Stimulated activated CD4-positive, alpha-beta T cell treated with anti-CD3 and anti-CD28 coated beads, Interleukin-15, amount 100 ng/mL, for 48 hours (primary cell): ENCODE data around the gene EPS8L1.
"Not testable (repeated sequence)": the region's sequence is repeated elsewhere in the genome, so short reads cannot be mapped to it uniquely, and the experiment has no call there.

Source experiments
- DNase-seq, 2 donors: peaks; one replicate each; pipeline ENCODE4 v3.0.0-alpha.2; 2020; ENCODE audit warnings: low read depth in 2 of 2

Gene EPS8L1

GRCh38 chr19:55075371-55075998 lies at the start of gene EPS8L1:
EPS8L1 (plus strand) TSS chr19:55075869; CDS start chr19:55076445, 576 bp downstream.
- DNase-seq, result no peak

DNA sequence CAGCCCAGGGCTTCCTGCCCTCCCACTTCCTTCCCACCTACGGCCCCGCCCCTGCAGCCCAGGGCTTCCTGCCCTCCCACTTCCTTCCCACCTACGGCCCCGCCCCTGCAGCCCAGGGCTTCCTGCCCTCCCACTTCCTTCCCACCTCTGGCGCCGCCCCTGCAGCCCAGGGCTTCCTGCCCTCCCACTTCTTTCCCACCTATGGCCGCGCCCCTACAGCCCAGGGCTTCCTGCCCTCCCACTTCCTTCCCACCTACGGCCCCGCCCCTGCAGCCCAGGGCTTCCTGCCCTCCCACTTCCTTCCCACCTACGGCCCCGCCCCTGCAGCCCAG lies 48.6 kb upstream of the EPS8L1 start:
- not testable (repeated sequence) for DNase-seq

GRCh38 chr19:55027472-55028337 lies 48.0 kb upstream of the EPS8L1 start:
- DNase-seq, result no peak

- DNase-seq, result no peak
Measured at GRCh38 chr19:55028757-55029156, 46.9 kb upstream of the EPS8L1 start.

- DNase-seq, result no peak
Measured at GRCh38 chr19:55031178-55031577, 44.5 kb upstream of the EPS8L1 start.

GRCh38 chr19:55032170-55032800 lies 43.4 kb upstream of the EPS8L1 start:
- no peak for DNase-seq

GRCh38 chr19:55032976-55033643 lies 42.6 kb upstream of the EPS8L1 start:
- not testable (repeated sequence) for DNase-seq

GRCh38 chr19:55034751-55035150 lies 40.9 kb upstream of the EPS8L1 start:
- DNase-seq, result no peak

DNA sequence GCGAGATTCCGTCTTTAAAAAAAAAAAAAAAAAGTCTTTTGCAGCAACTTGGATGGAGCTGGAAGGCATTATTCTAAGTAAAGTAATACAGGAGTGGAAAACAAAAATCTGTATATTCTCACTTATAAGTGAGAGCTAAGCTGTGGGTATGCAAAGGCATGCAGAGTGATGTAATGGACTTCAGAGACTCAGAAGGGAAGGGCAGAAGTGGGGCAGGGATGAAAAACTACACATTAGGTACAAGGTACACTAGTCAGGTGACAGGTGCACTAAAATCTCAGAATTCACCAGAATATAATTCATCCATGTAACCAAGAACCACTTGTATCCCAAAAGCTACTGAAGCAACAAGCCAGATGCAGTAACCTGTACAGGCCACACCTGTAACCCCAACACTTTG lies 39.6 kb upstream of the EPS8L1 start:
- DNase-seq, result no peak

DNA sequence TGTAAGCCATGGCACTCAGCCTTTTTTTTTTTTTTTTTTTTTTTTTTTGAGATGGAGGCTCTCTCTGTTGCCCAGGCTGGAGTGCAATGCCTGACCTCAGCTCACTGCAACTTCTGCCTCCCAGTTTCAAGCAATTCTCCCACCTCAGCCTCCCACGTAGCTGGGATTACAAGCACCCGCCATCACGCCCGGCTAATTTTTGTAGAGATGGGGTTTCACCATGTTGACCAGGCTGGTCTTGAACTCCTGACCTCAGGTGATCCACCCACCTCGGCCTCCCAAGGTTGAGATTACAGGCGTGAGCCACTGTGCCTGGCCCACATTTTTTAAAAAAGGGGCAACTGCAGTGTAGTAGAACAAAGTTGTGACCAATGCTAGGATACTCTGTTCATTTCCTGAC lies 38.1 kb upstream of the EPS8L1 start:
- DNase-seq, result not testable (repeated sequence)

DNA sequence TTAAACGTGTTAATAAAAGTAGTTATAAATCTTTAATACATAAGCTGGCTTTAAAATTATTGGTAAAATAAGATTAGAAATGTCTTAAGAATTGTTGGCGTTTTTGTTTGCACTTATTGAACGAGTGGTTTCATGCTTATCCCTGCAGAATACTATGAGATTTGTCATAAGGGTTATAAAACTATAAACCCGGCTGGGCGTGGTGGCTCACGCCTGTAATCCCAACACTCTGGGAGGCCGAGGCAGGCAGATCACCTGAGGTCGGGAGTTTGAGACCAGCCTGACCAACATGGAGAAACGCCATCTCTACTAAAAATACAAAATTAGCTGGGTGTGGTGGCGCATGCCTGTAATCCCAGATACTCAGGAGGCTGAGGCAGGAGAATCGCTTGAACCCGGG lies 35.0 kb upstream of the EPS8L1 start:
- DNase-seq, result not testable (repeated sequence)

DNA sequence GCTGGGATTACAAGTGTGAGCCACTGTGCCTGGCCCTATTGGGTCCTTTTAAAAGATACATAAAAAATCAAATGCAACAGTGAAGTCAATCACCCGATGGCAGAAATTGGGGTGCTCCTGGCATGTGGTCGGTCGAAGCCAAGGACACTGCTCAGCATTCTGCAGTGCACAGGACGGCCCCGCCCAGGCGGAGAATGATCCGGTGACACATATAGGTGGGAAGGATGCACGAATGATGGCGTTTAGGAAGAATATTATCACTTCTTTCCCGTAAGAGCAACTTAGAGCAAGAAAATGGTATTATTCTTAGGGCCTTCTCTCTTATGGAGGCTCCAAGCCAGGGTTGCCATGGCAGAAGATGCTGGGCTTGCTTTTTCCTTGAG lies 34.4 kb upstream of the EPS8L1 start:
- no peak for DNase-seq

DNA sequence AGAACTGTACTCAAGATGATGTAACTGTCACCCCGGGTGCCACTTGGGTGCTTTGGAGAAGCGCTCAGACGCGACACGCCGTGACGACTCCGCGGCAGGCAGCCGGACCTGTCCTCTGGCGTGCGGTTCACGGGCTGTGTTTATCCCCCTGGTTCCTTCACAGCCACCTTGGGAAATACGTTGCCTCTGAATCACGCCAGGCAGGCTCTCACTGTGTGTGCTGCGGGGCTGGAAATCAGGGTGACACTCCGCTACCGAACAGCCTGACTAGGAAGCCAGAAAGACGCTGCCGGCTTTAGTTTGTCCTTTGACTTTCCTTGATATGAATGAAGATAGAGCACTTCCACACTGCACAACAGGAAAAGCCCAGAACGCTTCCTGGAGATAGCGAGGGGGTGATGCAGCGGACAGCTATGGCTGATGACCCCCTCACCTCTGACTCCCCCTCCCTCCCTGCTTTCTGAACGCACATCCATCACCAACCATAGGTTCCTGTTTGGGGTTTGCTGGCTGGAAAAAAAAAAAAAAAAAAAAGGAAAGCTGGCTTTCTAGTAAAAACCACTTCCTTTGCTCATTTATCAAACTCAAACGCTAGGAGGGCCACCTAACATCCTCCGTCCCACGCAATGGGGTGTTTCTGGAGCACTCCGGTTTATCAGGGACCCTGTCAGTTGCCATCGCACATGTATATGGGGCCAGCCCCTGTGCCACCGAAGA lies 33.9 kb upstream of the EPS8L1 start:
- peak in 1 of 2 donors; percentile 19 for DNase-seq

DNA sequence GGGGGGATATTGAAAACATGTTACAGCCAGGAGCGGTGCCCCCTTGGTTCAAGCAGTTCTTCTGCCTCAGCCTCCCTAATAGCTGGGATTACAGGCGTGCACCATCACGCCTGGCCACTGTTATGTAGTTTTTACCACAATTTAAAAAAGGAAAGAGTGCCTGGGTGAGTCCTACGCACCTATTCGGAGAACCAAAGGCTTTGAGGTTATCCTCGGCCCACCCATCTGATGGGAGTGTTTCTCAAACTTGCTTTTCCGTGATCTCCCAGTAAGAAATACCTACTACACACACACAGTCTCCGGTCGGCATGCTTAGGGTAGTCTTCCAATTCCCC lies 33.4 kb upstream of the EPS8L1 start:
- no peak for DNase-seq

- DNase-seq, result no peak
Measured at GRCh38 chr19:55042688-55043087, 33.0 kb upstream of the EPS8L1 start.

DNA sequence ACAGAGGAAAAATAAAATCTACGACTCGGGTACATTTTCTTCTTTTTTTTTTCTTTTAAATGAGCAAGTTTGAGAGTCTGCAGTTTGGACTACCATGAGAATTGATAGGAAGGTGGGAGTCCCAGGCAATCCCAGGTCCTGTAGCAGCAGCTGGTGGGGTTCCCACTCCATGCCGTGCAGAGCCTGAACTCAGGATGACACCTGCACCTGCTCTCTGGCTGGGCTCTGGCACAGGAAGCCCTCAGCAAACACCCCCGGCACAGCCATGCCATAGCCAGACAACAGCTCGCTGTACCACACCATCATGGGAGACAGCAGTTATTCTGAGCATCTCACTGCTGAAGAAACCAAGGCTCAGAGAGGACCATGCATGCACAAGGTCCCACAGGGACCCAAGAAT lies 31.4 kb upstream of the EPS8L1 start:
- DNase-seq, result no peak

- DNase-seq, result no peak
Measured at GRCh38 chr19:55044771-55045716, 30.6 kb upstream of the EPS8L1 start.

DNA sequence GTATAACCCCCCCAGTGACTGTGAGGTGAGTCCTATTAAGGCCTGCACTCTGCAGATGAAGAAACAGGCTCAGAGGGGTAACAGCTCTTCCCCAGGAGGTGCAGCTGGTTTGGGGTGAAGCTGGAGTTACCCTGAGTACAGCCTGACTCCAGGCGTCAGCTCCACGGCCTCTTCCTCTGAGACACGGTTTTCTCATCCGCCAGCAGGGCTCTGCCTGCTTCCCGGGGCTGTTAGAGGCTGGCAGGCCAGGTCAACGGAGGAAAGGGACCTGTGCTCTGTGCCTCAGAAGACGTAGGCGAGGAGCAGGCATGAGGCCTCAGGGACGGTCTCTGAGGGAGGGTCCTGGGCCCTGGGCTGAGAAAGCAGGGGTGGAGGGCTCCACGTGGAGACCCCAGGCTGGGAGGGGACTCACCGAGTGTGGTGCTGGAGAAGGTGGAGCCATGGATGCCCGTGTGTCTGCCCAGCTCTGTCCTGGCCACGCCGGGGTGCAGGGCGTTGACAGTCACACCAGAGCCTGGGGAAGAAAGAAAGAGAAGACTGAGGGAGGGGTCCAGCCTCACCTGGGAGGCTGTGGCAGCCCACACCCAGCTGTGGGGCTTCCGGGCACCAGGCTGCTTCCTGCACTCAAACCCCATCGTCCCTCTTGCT lies 28.6 kb upstream of the EPS8L1 start:
- DNase-seq, result no peak

GRCh38 chr19:55047951-55048350 lies 27.7 kb upstream of the EPS8L1 start:
- no peak for DNase-seq

- no peak for DNase-seq
Measured at GRCh38 chr19:55048446-55048845, 27.2 kb upstream of the EPS8L1 start.
